Peyer's patch (tissue), 4 donors: ENCODE measurements around the gene PNPT1.

Experiments used
- CTCF ChIP-seq, 6 experiments: fragments of 450-650 bp in 4 of 6; fragments of 200-600 bp in 2 of 6; sonication (generic) in 1 of 6; IDR thresholded peaks; one replicate each; pipeline ENCODE4 v1.5.1; 2017 to 2019; ENCODE audit warnings: antibody characterized with exemption in 6 of 6, mild to moderate bottlenecking in 3 of 6, moderate library complexity in 1 of 6
- POLR2A ChIP-seq, 2 donors: fragments of 450-650 bp; IDR thresholded peaks; one replicate each; pipeline ENCODE4 v1.5.1; 2017; ENCODE audit warnings: antibody characterized with exemption in 2 of 2, mild to moderate bottlenecking in 2 of 2, moderate library complexity in 2 of 2

GRCh38 chr2:55703350-55703749, 9.7 kb upstream of the PNPT1 start:
- no peak for TF ChIP-seq CTCF (IDR thresholded peaks at IDR 0.05)
- no peak for TF ChIP-seq POLR2A (IDR thresholded peaks at IDR 0.05)
